Measurements from ENCODE around the gene GLI3.

DNA sequence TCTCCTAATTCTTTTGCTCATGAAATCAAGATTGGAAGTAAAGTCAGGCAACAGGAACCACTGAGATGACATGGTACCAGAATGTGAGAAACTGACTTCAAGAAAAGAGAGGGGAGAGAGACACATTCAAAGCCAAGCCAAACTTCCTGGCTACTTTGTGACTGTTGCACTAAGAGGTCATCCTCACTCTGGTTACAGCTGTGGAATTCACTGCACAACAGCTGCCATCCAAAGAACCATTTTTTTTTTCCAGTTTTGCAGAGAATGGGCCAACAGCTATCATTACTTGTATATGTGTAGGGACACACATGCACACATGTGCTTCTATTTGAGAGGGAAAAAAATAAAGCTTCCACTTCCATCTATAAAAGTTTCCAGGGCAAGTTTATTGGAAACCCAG is 203.5 kb downstream of the GLI3 start:
- TF ChIP-seq, protein P1, sequence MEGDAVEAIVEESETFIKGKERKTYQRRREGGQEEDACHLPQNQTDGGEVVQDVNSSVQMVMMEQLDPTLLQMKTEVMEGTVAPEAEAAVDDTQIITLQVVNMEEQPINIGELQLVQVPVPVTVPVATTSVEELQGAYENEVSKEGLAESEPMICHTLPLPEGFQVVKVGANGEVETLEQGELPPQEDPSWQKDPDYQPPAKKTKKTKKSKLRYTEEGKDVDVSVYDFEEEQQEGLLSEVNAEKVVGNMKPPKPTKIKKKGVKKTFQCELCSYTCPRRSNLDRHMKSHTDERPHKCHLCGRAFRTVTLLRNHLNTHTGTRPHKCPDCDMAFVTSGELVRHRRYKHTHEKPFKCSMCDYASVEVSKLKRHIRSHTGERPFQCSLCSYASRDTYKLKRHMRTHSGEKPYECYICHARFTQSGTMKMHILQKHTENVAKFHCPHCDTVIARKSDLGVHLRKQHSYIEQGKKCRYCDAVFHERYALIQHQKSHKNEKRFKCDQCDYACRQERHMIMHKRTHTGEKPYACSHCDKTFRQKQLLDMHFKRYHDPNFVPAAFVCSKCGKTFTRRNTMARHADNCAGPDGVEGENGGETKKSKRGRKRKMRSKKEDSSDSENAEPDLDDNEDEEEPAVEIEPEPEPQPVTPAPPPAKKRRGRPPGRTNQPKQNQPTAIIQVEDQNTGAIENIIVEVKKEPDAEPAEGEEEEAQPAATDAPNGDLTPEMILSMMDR (IDR thresholded peaks at IDR 0.05) = no peak
- no peak for TF ChIP-seq POLR2A (IDR thresholded peaks at IDR 0.05)
